Pancreas (tissue), 10 donors: ENCODE results near the gene PTPN1. TPM values are rescaled to one million over a fixed set of nuclear protein-coding genes. Genes with fewer than 3 reads are reported as not detected.

ENCODE experiments used
- ATAC-seq, 4 donors: fragments of 200-7000 bp; cut with Tn5 transposase; one replicate each; pipeline versions ENCODE4 v1.8.0 to v1.9.1; 2020; ENCODE audit warnings: mild to moderate bottlenecking in 4 of 4, moderate library complexity in 4 of 4
- DNase-seq, 6 donors: peaks; one replicate each; pipeline ENCODE4 v3.0.0-alpha.2; 2020
- FAIRE-seq: peaks from 2 replicates; lab custom pipeline; 2012; peaks lifted over from hg19 to GRCh38; lab: Jason Lieb, UNC
- H3K27ac ChIP-seq, 4 donors: fragments of 200-600 bp; sonication (generic); 1 replicate in 3 of 4; 2 replicates in 1 of 4; pipeline versions ENCODE4 v1.5.0 to v1.8.0; 2020
- H3K27me3 ChIP-seq, 4 donors: fragments of 200-600 bp; one replicate each; pipeline ENCODE4 v1.8.0; 2021
- H3K36me3 ChIP-seq, 3 donors: fragments of 200-600 bp; sonication (generic) in 1 of 3; one replicate each; pipeline versions ENCODE4 v1.5.0 to v1.8.0; 2020 to 2021
- H3K4me1 ChIP-seq, 3 donors: fragments of 200-600 bp; one replicate each; pipeline ENCODE4 v1.8.0; 2021
- H3K4me3 ChIP-seq, 4 donors: fragments of 200-600 bp; sonication (generic) in 2 of 4; one replicate each; pipeline versions ENCODE4 v1.5.0 to v1.8.0; 2020 to 2021
- H3K9me3 ChIP-seq, 4 donors: fragments of 200-600 bp; one replicate each; pipeline ENCODE4 v1.8.0; 2021
- CTCF ChIP-seq, 4 donors: fragments of 200-600 bp; sonication (generic) in 3 of 4; IDR thresholded peaks; one replicate each; pipeline versions ENCODE4 v1.5.0 to v1.8.0; 2021; ENCODE audit warnings: antibody characterized with exemption in 4 of 4
- WGBS, 2 donors: extraction: QIAGEN DNeasy Blood & Tissue Kit; methylation state at CpG; one replicate each; pipeline ENCODE4 v1.1.7; 2013; 5-methylcytosine and 5-hydroxymethylcytosine counted together
- intact Hi-C, 3 donors: fragments of 100-400 bp; cut with DNase I; formaldehyde crosslinking; loops; one replicate each; pipeline versions ENCODE4 v1.11.1 to v1.14.2; 2022
- polyA plus RNA-seq, 2 donors: library from polyadenylated mRNA; stranded (reverse); fragments of 200-250 nt; gene quantifications; one replicate each; pipeline ENCODE4 v1.2.3, GENCODE V29; 2013
- total RNA-seq, 6 donors: library from RNA; stranded (reverse); fragmentation: NEBNext Ultra II Directional in 4 of 6; extraction: Animal tissue kit (Norgen Biotek cat#: 25700) in 4 of 6; gene quantifications; one replicate each; pipeline versions ENCODE4 v1.2.1 to v1.2.4, GENCODE V29; 2021 to 2023
- donor health status: healthy with polysubstance abuse.
- donor health status: DM: no; HTN: no; CAD: no; lungs with moderate emphysema.
- donor health status: DM: no; HTN: no; CAD: no.
- donor health status: control.
- donor health status: control.
- donor health status: Bipolar disorder and iron deficiency.
- donor health status: DM: yes; HTN: yes; CAD: no.
- donor health status: DM: no; HTN: no; CAD: no.
- donor health status: DM: no; HTN: no; CAD: no.
- donor health status: DM: yes; HTN: yes; CAD: no.

The PTPN1 gene
- total and polyA plus RNA-seq, 8 donors: 6.0 to 12.4 (median 8.6) TPM

- Histone ChIP-seq H3K27me3 (no peaks in the 10 kb centered on the region), H3K27ac (no peak overlapping the region), H3K9me3 (no peaks in the 10 kb centered on the region), H3K4me3 (no peak overlapping the region), H3K4me1 (no peaks in the 10 kb centered on the region), H3K36me3 (peaks cover 0 to 22% (median 0%) of the 10 kb centered on the region in 3 donors)
- DNase-seq: no peak
- ATAC-seq: peak in 3 of 4 donors; percentile 21 to 63 (median 57)
- TF ChIP-seq CTCF (IDR thresholded peaks at IDR 0.05): no peak
- WGBS, 2 donors: 86 to 88% methylated on average over 14 of the region's 14 CpGs
- intact Hi-C loops: loop anchor here in 1 of 3 donors (10.0 kb wide), 1 partner anchor 85 kb away; no protein-coding TSS in a partner anchor
- no peak for FAIRE-seq
Observed at GRCh38 chr20:50569864-50570836, 60.0 kb downstream of the PTPN1 start.

- no peak overlapping the region for H3K27ac ChIP-seq
- no peaks in the 10 kb centered on the region for H3K4me1 ChIP-seq
- TF ChIP-seq CTCF (IDR thresholded peaks at IDR 0.05): no peak
- WGBS, 2 donors: 85 to 92% methylated on average over 2 of the region's 2 CpGs
- no peaks in the 10 kb centered on the region for H3K27me3 ChIP-seq
- H3K4me3 ChIP-seq: no peak overlapping the region
- intact Hi-C loops: loop anchor here in 1 of 3 donors (10.0 kb wide), 1 partner anchor 87 kb away; no protein-coding TSS in a partner anchor
- ATAC-seq: no peak
- no peaks in the 10 kb centered on the region for H3K9me3 ChIP-seq
- peaks cover 0 to 23% (median 0%) of the 10 kb centered on the region in 3 donors for H3K36me3 ChIP-seq
- FAIRE-seq: no peak
- DNase-seq: no peak
Observed at GRCh38 chr20:50571466-50571865, 61.3 kb downstream of the PTPN1 start.

GRCh38 chr20:50572938-50573777 is 63.0 kb downstream of the PTPN1 start:
- Histone ChIP-seq H3K27me3 (no peaks in the 10 kb centered on the region), H3K4me3 (no peak overlapping the region), H3K27ac (no peak overlapping the region), H3K9me3 (no peaks in the 10 kb centered on the region), H3K4me1 (peaks cover 0 to 3% (median 0%) of the 10 kb centered on the region in 3 donors), H3K36me3 (peaks cover 0 to 27% (median 0%) of the 10 kb centered on the region in 3 donors)
- 53 to 54% methylated on average over 6 of the region's 6 CpGs for WGBS, 2 donors
- FAIRE-seq (no peak), DNase-seq (no peak), ATAC-seq (peak in 2 of 4 donors; percentile 11 to 31)
- intact Hi-C loops: loop anchor here in 1 of 3 donors (10.0 kb wide), 1 partner anchor 88 kb away; no protein-coding TSS in a partner anchor
- no peak for TF ChIP-seq CTCF (IDR thresholded peaks at IDR 0.05)

GRCh38 chr20:50574108-50574507 is 63.9 kb downstream of the PTPN1 start:
- peaks cover 0 to 27% (median 0%) of the 10 kb centered on the region in 3 donors for H3K36me3 ChIP-seq
- FAIRE-seq (no peak), ATAC-seq (no peak), DNase-seq (no peak)
- no peak for TF ChIP-seq CTCF (IDR thresholded peaks at IDR 0.05)
- peaks cover 0 to 3% (median 0%) of the 10 kb centered on the region in 3 donors for H3K4me1 ChIP-seq
- no peak overlapping the region for H3K27ac ChIP-seq
- H3K9me3 ChIP-seq: no peaks in the 10 kb centered on the region
- H3K27me3 ChIP-seq: no peaks in the 10 kb centered on the region
- no peak overlapping the region for H3K4me3 ChIP-seq
- intact Hi-C loops: loop anchor here in 1 of 3 donors (10.0 kb wide), 1 partner anchor 89 kb away; no protein-coding TSS in a partner anchor
- 82 to 86% methylated on average over 9 of the region's 9 CpGs for WGBS, 2 donors
